ENCODE measurements around the gene VEGFC.

VEGFC gene

DNA sequence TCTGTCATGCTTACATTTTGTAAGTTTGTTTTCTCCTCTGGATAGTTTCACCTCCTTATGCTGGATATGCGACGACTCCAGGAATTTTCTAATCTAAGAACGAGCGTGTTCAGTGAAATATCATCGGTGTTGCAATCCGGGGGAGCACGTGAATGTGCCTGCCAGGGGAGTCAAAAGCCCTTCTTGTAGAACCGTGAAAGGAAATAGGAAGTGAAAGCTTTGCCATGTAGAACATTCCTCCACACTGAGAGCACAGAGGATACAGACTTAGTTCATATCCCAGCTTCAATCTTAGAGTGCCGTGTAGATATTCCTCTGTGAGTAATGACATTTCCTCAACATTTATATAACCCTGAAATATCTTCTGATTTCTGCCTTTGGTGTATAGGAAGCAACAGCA is 121.2 kb downstream of the VEGFC start:
- DNase-seq, result no peak

DNA sequence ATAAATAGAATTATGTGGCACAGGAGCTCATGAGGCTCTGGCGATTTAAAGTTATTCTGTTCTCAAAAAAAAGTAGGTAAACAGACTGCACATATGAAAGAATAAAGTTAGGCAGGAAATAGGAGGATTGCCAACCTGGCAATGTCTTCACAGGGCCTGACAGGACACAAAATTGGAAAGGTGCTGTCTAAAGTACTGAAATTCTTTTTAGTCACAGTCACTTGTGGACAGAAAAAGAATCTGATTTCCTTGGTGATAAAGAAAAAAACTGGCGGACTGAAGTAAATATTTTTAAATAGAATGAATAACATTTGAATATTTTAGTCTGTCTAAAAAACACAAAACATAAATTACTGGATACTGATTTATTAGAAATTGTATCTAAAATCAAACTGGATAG is 124.4 kb downstream of the VEGFC start:
- DNase-seq, result no peak

DNA sequence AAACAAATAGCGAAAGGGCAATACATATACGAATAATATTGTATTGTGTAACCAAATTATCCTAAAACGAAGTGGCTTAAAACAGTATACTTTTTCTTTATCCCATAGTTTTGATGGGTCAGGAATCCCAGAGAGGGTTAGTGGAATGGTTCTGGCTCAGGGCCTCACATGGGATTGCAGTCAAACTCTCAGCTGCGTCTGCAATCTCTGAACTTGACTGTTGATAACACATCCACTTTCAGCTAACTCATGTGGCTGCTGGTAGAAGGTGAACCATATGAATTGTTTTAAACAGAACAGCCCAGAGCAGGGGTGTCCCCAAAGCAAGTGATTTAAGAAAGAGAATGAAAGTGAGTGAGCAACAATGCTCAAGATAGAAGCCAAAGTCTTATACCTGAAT is 127.8 kb downstream of the VEGFC start:
- no peak for DNase-seq

DNA sequence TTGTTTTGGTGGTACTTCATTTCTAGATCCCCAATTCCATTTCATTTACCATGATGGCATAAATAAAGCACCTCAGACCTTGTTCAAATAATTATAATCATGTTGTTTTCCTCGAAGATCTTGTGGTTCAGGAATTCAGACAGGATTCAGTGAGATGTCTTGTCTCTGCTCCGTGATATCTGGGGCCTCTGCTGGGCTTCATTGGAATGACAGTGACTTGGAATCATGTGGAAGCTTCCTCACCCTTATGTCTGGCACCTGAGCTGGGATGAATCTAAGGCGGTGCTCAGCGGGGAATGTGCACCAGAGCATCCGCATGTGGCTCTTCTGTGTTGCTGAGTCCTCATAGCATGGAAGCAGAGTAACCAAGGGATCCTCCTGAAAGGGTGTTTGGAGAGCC is 132.2 kb downstream of the VEGFC start:
- no peak for DNase-seq

DNA sequence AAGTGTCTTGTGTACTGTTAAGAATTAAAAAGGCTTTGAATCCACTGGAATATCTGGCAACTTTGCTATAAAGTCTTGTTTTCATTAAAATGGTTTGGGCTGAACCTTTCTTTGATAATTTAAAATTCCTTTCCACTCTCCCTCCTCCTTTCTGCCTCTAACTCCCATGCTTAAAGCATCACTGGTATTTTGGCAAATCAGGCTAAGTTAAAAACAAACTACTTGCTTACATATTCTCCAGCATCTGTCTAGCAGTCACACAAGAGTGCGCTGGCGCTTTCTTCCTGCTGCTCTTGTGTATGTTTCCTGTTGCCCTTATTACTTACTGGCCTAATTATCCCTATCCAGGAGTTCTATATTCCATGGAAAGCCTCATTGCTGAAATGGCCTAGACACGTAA is 136.6 kb downstream of the VEGFC start:
- no peak for DNase-seq

DNA sequence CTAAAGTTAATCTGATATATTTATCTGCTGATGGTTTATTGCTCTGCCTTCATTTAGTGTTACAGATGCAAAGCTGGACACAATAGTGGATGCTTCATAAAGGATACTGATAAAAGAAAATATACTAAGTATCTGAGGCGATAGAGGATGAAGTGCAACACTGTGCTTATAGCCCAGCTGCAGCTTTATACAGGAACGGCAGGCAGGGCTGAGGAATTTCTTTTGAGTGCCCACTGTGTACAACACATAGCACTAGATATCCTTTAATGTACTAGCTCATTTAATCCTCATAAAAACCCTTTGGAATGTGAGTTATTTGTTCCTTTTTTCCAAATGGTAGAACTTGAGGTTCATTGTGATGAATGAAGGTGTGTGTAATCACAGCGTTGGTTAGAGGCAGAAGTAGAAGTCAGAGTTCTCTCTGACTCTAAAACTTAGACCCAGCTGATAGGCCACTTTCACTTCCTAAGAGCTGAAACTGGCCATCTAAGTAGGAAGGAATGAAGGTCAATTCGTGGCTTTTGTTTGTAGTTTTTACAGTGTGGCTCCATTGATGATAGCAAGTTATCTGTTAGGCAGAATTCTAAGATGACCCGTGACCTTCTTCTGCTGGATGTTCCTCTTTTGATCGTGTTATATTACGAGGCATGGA is 138.0 kb downstream of the VEGFC start:
- no peak for DNase-seq

DNA sequence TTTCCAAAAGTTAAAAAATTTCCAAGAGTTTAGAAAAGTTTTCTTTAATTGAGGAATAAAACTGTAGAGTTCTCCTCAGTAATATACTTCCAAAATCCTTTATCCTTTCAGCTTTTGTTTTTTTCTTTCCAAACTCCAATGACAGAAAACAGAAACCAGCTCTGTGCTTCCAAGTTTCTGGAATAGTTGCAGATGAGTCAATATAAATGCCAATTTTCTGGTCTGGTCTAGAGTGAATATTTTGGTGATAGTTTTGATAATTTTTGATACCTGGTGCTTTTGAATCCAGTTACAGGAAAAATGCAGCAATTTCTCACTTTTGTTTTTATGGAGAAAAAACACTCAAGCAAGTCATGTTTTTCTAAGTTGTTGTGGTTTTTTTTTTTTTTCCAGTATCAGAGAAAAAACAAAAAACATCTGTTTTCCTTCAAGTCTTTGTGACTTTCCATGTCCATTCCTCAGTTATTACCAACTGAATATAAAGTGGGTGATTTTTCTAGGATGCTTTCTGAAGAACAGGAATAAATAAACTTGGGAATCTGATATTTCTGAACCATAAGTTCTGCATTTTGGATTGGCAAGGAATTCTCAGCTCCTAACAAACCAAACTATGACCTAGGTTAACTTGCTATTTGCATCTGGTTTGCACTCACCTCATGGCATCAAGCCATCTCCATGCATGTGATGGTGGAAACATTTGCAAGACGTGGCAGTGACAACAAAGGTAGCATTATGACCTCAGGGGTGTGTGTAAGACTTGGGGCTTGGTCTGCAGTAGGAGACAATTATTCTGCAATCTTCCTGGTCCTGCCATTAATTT is 139.1 kb downstream of the VEGFC start:
- DNase-seq, result no peak

DNA sequence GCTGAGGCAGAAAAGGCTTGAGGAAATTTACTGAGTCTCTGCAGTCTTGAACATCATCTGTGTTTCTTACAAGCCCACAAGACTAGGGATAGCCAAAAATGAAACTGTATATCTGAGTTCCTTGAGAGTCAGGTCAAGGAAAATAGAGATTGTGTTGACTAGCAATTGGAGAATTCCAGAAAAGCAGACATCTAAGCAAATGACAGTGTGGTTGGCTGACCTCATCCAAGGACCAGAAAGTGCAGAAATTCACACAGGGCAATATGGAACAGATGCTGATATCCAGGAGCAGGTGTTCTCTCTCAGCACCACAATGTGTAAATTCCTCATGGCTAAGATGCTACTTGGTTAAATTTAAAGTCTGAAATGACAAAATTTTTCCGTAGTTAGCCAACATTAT is 146.4 kb downstream of the VEGFC start:
- no peak for DNase-seq

DNA sequence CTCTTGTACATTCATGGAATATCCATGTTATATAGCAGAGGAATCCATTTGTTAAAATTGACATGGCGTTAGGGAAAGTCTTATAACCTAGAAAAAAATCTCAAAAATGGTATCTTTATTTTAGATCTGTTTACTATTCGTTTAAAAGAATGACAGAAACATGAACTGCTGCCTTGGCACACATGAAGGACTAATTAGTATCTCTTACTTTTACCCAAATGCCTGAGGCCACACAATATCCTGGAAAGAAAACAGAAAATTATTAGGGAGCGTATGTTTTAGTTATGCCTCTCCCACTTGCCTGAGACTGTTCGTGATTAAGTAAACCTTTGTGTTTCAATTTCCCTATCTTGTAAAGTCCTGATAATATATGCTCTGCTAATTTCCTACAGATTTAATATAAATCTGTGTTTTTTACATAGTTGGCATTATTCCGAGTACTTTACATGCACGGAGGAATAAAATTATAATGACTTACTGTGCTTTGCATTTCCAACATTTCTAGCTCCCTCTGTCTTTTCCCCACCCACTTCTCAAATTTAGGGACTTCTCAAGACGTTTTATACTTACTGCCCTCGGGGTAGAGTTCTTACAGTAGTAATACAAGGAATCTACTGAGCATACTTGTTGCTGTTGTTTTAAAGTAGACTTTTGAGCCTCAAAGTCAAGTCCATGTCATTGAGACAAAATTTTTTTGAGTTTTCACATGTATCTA is 147.3 kb downstream of the VEGFC start:
- DNase-seq, result no peak

DNA sequence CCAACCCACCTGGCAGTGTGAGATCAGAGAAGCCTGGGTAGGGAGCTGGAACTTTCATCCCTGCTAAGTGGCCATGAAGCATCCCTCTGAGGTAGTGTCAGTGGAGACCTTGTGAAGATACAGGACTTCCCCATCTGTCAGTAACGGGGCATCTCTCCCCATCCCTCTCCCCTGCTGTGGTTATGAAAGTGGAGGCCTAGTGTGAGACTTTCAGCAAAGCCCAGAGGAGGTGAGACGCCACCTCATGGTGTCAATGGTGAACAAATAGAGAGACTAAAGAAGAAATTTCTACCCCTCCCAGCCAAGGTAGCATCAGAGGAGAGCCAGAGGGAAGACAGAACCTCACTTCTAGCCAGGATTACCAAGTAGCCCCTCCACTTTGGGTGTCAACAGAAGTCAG is 150.2 kb downstream of the VEGFC start:
- DNase-seq, result no peak

DNA sequence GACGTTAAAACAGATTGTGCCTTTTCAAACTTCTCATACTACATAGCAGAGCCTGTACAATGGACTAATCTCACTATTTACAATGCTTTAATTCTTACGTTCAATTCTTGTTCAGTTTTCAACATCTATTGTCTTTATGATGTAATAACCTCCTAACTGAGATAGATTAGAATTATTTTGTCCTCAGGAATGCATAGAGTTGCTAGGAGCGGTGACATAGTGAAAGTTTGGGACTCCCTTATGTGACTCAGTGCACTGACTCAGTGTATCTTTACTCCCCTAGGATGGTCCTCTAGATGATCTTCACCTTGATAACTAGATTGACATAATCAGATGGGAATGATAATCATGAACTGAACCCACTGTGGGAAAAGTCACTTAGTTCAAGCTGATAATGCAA is 151.5 kb downstream of the VEGFC start:
- no peak for DNase-seq

DNA sequence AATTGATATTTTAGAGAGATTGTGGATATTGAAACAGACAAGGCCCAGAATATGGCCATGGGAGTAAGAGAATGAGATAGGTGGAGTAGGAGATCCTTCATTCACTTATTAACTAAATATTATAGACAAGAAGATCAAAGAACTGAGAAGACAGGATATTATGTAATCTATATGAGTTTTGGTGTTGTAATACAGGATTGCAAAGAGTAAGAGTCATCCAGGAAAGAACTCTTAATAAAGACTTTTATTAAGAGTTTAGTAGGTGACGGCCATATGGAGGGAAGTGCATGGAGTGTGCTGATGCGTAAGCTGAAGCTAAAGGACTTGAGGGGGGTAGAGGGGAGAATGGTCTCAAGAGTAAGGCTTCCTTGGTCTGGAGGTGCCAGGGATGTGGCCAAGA is 153.7 kb downstream of the VEGFC start:
- peak in 1 of 2 experiments; percentile 1 for DNase-seq

DNA sequence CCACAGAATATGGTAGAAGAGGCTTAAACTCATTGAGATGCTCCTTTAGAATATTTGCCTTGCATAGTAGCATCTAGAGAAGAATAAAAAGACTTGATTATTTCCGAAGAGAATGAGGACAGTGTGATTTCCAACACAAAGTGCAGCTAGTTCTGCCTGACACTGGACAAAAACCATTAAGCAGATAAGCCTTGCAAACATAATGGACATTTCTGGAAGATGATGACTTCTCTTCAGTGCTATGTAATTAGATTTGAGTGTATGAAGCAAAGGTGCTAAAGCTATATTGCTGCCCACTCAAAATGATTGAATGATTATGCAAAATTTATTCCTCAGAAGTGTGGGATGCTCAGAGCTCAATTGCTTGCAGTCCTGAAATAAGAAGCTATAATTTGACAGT is 156.4 kb downstream of the VEGFC start:
- DNase-seq, result no peak

DNA sequence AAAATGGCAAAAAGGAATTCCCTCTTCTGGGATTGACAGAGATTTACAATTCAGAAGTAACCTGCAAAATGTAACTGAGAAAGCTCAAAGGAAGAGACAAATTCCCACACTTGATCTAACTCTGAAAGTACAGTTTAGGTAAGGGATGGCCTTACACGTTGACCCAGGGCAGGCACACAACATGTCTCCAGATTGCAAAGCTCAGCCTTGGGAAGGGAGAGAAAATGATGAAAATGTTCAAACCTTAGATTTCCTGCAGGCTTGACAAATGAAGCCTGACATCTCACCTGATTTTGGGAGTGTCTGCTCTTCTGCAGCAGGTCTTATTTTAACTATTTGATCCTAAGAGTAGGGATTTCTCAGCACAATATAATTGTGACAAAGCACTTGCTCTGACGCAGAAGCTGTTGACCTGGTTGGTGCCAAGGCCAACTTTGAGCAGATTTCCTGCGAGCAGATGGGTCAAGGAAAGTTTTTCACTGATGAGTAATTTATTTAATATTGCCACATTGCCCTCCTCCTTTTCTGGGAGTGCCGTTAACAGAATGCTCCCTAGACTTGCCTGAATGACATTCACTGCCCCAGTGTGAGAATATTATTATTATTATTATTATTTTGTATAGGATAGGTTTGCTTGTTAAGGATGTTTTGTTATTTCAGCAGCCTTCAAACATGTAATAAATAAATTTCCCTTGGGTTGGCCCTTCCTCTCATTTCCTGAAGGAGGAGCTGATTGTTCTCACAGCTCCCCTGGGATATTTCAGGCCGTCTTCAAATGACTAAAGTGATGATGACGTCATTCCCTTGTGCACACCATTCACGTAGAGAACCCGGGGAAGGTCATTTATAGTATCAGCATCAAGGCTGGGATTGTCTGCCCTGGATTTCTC is 157.1 kb downstream of the VEGFC start:
- no peak for DNase-seq
